T-helper 2 cell treated with Interferon-gamma antibody and Interleukin-4, amounts not matched to agents 100 ng/mL and 5 ng/mL, for 36 hours (primary cell): ENCODE measurements around the gene RAC2. TPM values are rescaled to one million over a fixed set of nuclear protein-coding genes. Genes with fewer than 3 reads are reported as not detected.

Experiments used
- intact Hi-C: fragments of 100-400 bp; cut with micrococcal nuclease; formaldehyde crosslinking; loops from one replicate; pipeline ENCODE4 v1.15.1; 2023
- total RNA-seq: library from RNA; stranded (reverse); gene quantifications from 2 replicates; pipeline ENCODE4 v1.2.3, GENCODE V29; 2022

Gene RAC2
- 806 and 809 TPM in 2 replicates for total RNA-seq

- intact Hi-C loops = loop anchor here (1.0 to 10.0 kb wide), 7 partner anchors 16 to 433 kb away; partner anchors contain the start of genes GGA1, LGALS1 and MFNG
Measured at GRCh38 chr22:37244114-37244921, at the start of gene RAC2. TSS of gene RAC2 (minus strand) at chr22:37244269. CDS start at chr22:37244148, 121 bp downstream.

- intact Hi-C loops = no loop called here
Measured at GRCh38 chr22:37293172-37293571, 49.1 kb upstream of the RAC2 start.

DNA sequence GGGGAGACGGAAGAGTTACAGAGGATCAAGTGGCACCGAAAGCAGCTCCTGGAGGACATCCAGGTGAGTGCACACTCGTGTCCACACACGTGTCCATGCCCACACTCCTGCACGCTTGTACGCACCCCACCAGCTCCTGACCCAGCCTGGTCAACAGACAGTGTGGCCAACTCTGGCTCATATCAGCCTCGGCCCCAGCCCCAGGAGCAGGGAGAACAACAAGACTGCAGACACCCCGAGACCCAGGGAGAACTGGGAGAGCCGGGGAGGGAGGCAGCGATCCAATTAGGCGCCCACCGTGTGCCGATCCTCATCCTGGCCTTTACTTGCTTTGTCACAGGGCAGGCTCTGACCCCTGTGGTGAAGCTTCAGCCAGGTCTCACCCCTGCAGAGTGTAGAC, 48.6 kb upstream of the RAC2 start:
- intact Hi-C loops = no loop called here

GRCh38 chr22:37291559-37292298, 47.7 kb upstream of the RAC2 start:
- intact Hi-C loops = no loop called here

- intact Hi-C loops = no loop called here
Measured at GRCh38 chr22:37290737-37291136, 46.7 kb upstream of the RAC2 start.

- intact Hi-C loops = no loop called here
Measured at GRCh38 chr22:37289156-37289735, 45.2 kb upstream of the RAC2 start.

DNA sequence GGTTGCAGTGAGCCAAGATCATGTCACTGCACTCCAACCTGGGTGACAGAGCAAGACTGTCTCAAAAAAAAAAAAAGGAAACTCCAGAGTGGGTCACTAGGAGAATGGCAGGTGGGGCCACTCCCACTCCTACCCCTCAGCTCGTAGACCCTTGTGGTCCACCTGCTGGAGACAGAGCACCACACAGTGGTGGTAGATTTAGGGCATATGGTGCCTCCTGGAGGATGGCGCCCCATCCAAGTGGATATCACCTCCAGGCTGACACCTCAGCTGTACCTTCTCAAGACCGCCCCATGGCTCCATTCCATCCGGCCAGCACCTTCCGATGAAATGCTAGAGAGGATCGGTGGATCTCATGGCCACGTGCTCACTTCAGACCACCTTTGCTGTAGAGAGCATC, 44.5 kb upstream of the RAC2 start:
- intact Hi-C loops = no loop called here

DNA sequence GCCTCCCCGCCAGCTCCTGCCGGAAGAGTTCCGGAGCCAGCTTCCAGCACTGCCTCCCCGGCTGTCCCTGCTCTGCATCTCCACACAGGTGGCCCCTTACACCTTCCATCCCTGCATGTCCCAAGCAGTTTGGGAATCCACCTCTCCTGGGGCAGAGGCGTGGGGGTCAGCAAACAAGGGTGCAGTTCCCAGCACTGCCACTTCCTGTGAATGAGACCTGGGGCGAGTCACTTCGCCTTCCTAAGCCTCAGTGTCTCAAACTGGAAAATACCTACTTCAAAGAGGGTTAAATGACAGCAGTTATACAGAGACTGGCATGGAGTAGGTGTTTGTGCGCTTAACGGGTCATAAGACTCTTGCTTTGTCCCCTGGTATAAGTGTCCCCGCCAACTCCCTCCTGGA, 43.5 kb upstream of the RAC2 start:
- intact Hi-C loops = no loop called here

- intact Hi-C loops = no loop called here
Measured at GRCh38 chr22:37285937-37286336, 41.9 kb upstream of the RAC2 start.

GRCh38 chr22:37284805-37285355, 40.8 kb upstream of the RAC2 start:
- intact Hi-C loops = no loop called here

DNA sequence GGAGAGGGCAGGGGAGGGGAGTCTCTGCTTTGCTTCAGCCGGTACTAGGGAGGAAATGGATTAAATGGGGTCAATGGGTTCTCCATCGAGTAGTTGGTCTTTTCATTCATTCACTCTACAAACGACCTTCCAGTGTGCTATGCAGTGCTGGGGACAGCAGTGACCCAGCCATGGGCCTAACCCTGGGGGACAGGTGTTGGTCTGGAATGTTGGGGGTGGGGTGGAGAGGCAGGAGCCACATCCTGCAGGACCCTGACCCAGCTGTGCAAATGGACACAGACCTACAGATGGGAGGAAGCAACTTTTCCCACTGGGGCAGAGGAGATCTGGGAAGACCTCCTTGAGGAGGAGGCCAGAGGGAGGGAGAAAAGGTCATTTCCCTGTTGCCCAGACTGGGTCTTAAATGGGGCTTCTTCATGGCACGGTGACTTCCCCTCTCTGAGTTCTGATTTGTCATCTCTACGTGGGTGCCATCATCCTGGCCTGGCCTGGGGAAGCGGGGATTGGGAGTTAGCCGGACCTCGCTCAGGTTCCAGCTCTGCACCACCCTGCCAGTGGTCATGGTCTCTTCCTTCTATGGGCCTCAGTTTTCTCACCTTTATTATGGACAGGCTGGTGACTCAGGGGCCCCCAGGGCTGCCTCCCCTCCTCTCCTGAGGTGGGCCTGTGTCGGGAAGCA, 40.2 kb upstream of the RAC2 start:
- intact Hi-C loops = no loop called here

DNA sequence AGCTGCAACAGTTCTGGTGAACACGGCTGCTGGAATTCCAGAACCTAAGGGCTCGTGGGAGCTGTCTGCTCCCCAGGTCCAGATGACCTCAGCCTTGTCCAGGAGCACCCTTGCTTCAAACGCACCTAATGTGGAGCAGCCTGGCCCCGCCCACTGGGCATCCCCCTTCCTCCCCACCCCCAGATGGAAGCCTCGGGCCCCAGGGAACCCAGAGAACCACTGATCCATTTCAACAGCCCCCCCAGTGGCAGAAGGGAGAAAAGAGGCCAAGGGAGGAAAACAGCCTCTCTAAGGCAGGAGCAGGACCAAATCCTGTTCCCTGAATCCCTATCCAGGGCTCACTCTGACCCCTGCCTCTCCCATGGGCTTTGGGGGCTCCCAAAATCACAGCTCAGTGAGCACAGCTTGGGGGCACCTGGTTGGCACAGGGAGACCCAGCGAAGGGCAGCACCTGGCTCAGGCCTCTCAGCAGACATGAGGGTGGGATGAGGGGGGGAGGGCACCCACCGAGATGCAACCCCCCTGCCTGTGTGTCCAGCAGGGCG, 39.4 kb upstream of the RAC2 start:
- intact Hi-C loops = loop anchor here (2.0 kb wide), 1 partner anchor 17 kb away; no protein-coding TSS in a partner anchor

DNA sequence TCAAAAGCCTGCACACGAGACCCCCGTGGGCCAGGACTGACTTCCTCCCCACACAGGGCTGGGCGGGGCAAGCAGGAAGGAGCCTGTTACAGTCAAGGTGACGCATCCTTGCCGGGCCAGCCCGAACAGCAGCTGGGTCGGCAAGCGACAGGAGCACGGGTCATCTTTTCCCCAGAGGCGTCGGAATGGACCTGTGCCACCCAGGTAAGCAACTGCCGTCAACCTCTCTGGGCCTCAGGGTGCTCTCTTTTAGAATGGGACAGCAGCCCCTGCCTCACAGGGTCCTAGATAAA, 38.3 kb upstream of the RAC2 start, which contains the start of gene CYTH4:
TSS of gene CYTH4 (plus strand) at position 124 of the 293 bp plus-strand sequence. CDS start at position 186, 62 bp downstream.
- intact Hi-C loops = loop anchor here (2.0 kb wide), 1 partner anchor 16 kb away; no protein-coding TSS in a partner anchor

DNA sequence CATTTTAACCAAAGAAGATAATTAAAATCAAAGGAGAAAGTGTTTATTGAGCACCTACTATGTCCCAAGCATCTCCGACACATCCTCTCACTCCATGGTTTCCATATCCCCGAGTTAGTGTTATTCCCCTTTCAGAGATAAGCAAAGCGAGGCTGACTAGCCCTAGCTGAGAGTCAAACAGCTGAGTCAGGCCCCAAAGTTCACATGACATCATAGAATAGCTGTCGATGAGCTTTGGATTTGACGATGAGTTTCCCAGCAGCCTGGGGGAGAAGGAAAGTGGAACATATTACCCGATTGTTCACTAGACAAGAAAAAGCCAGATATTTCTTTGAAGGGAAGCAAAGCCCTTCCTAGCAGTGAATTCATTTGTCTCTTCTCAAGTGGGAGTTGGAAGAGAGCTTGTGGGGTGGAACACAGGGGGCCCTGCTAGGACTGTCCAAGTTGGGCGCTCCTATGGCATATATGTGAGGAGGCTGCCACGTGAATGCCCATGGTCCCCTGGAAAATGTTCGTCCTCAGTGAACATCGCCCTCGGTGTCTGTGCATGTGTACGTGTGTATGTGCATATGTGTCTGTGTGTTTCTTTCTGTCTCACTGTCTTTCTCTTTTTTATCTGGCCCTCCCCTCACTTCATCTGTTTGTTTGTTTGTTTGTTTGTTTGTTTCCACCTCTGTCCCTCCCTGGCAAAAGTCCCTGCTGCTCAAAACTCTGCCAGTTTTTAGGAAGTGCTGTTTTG, 37.7 kb upstream of the RAC2 start:
- intact Hi-C loops = loop anchor here (2.0 kb wide), 1 partner anchor 15 kb away; no protein-coding TSS in a partner anchor

- intact Hi-C loops = no loop called here
Measured at GRCh38 chr22:37281195-37281594, 37.1 kb upstream of the RAC2 start.

DNA sequence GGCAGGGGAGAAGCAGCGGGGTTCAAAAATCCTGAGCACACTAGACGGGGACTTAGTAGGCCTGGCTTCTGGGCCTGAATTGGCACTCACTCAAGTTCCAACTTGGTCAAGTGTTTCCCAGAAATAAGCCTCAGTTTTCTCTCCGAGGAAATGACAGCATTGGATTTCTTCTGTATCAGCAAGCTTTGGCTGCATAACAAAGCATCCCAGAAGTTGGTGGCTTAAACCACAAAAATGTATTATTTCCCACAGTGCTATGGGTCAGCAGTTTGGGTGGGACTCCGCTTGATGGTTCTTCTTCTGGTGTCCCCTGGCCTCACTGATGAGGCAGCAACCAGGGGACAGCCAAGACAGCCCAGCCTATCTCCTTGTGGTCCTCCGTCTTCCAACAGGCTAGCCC, 36.6 kb upstream of the RAC2 start:
- intact Hi-C loops = no loop called here

- intact Hi-C loops = no loop called here
Measured at GRCh38 chr22:37279331-37280181, 35.5 kb upstream of the RAC2 start.

- intact Hi-C loops = no loop called here
Measured at GRCh38 chr22:37278261-37278660, 34.2 kb upstream of the RAC2 start.

GRCh38 chr22:37277384-37277783, 33.3 kb upstream of the RAC2 start:
- intact Hi-C loops = no loop called here
